IPS-18a (cell line): Measurements from ENCODE around the gene GPN3.
A peak's percentile ranks its signal among the peaks of the same experiment; 100 is the strongest.

Experiments
- H3K27ac ChIP-seq: one replicate; pipeline ENCODE4 v1.5.1; 2013; ENCODE audit warnings: low read length
- H3K27me3 ChIP-seq: one replicate; pipeline ENCODE4 v1.6.1; 2013; ENCODE audit warnings: mild to moderate bottlenecking, low read length; ENCODE audit not compliant: control insufficient read depth, insufficient read depth
- H3K36me3 ChIP-seq: one replicate; pipeline ENCODE4 v1.6.1; 2013; ENCODE audit warnings: low read depth, low read length; ENCODE audit not compliant: control insufficient read depth
- H3K4me1 ChIP-seq: one replicate; pipeline ENCODE4 v1.6.1; 2013; ENCODE audit warnings: low read depth, low read length; ENCODE audit not compliant: control insufficient read depth
- H3K4me3 ChIP-seq: one replicate; pipeline ENCODE4 v1.5.1; 2013; ENCODE audit warnings: low read length
- H3K9ac ChIP-seq: one replicate; pipeline ENCODE4 v1.6.1; 2013; ENCODE audit warnings: mild to moderate bottlenecking, low read length, moderate library complexity
- H3K9me3 ChIP-seq: one replicate; pipeline ENCODE4 v1.6.1; 2013; ENCODE audit warnings: low read depth, low read length; ENCODE audit not compliant: control insufficient read depth

Gene GPN3

DNA sequence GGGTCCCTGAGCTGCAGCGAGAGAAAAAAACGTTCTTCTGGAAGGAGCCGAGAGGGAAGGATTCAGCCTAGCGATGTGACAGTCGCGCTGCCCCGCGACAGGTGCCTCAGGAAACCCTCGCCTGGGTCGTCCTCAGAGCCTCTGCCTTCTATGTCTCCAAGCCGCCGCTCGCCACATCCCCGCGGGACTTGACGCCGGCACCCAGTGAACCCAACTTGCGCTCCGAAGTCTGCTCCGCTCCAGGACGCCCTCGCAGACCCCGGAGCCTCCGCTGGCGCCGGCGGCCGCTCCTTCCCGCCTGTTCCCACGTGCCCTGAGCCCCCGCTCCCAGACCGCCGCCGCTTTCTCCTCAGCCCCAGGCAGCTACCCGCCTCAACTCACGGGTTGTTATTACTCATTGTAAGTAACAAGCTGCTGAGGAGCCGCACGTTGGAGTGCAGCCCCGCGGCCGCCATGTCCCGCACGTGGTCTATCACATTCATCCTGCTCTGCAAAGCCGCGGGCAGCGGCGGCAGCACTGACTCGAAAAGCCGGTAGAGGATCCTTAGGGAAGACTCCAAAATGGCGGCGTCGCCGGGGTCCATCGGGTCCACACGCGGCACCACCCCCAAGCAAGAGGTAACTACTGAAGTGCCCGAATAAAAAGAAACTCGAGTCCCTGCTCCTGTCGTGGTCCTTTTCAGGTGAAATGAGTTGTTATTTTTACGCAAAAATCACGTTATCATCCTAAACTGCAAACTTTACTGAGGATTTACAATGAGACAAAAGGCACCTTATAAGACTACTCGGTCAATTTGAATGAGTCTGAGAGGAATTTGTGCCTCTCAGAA is 64.7 kb downstream of the GPN3 start, which contains the start of gene ANAPC7:
TSS of gene ANAPC7 (minus strand) at position 563 of the 830 bp plus-strand sequence. CDS start at position 482, 81 bp downstream.
- Histone ChIP-seq H3K4me3 (peak within 1 kb of the TSS; percentile 80), H3K4me1 (peaks cover 4% of the 10 kb centered on the region), H3K9me3 (no peaks in the 10 kb centered on the region), H3K27me3 (no peaks in the 10 kb centered on the region), H3K36me3 (peaks cover 19% of the 10 kb centered on the region), H3K9ac (peak within 1 kb of the TSS; percentile 97), H3K27ac (peak within 1 kb of the TSS; percentile 100)
